A549 (cell line): Measurements from ENCODE around the gene MED9. TPM values are rescaled to one million over a fixed set of nuclear protein-coding genes. Genes with fewer than 3 reads are reported as not detected.

Source experiments
- ATAC-seq, 2 experiments: fragments of 200-7000 bp in 1 of 2; fragments of >200 bp in 1 of 2; cut with Nextera tagmentation in 1 of 2; cut with Tn5 transposase in 1 of 2; 3 replicates each; pipeline versions ENCODE4 v1.8.0 to v1.9.1; 2018 to 2020; ENCODE audit warnings: mild to moderate bottlenecking in 1 of 2, moderate library complexity in 1 of 2
- CTCF ChIA-PET: fragments of 300-600 bp; sonication (Branson Sonifier 250); formaldehyde crosslinking; extraction: SDS; loops from one replicate; lab custom pipeline; 2021; ENCODE audit warnings: antibody characterized with exemption, inconsistent platforms; lab: Yijun Ruan, JAX
- POLR2A ChIA-PET: fragments of 350-600 bp; formaldehyde crosslinking; extraction: SDS; loops from one replicate; lab custom pipeline; 2021; ENCODE audit warnings: antibody characterized with exemption, inconsistent platforms; lab: Yijun Ruan, JAX
- DNase-seq, 2 experiments: peaks; one replicate each; pipeline versions ENCODE4 v3.0.0 to v3.0.0-alpha.2; 2011 to 2016; ENCODE audit warnings: low read depth in 1 of 2, low spot score in 1 of 2
- FAIRE-seq: peaks from 2 replicates; lab custom pipeline; 2011; peaks lifted over from hg19 to GRCh38; lab: Jason Lieb, UNC
- H3K27ac ChIP-seq, 2 experiments: fragments of >200 bp; sonication (Bioruptor Twin); formaldehyde crosslinking; 3 replicates each; pipeline ENCODE4 v1.5.1; 2016 to 2017
- H3K4me1 ChIP-seq: fragments of >200 bp; sonication (Bioruptor Twin); formaldehyde crosslinking; 3 replicates; pipeline ENCODE4 v1.6.1; 2016
- H3K4me2 ChIP-seq: fragments of >200 bp; sonication (Bioruptor Twin); formaldehyde crosslinking; 3 replicates; pipeline ENCODE4 v1.6.1; 2016
- H3K4me3 ChIP-seq: fragments of >200 bp; sonication (Bioruptor Twin); formaldehyde crosslinking; 3 replicates; pipeline ENCODE4 v1.5.1; 2016
- H3K9me3 ChIP-seq: fragments of >200 bp; sonication (Bioruptor Twin); formaldehyde crosslinking; 3 replicates; pipeline ENCODE4 v1.6.1; 2016
- ATOH8 ChIP-seq: fragments of 250-450 bp; sonication (Bioruptor Pico); IDR thresholded peaks from 2 replicates; pipeline ENCODE4 v1.5.0; 2020; ENCODE audit warnings: low read depth, mild to moderate bottlenecking, moderate library complexity
- BHLHE40 ChIP-seq: IDR thresholded peaks from 2 replicates; pipeline ENCODE4 v1.6.1; 2012; ENCODE audit warnings: low read depth, low read length, inconsistent platforms
- CBX8 ChIP-seq: fragments of 200-600 bp; sonication (generic); IDR thresholded peaks from 2 replicates; pipeline ENCODE4 v1.6.1; 2016
- CTCF ChIP-seq: fragments of >200 bp; sonication (Bioruptor Twin); formaldehyde crosslinking; IDR thresholded peaks from 3 replicates; pipeline ENCODE4 v1.5.1; 2016
- EHF ChIP-seq: fragments of 250-450 bp; sonication (Bioruptor Pico); IDR thresholded peaks from 2 replicates; pipeline ENCODE4 v1.5.0; 2020; ENCODE audit warnings: mild to moderate bottlenecking
- ESRRA ChIP-seq: fragments of 150-350 bp; IDR thresholded peaks from 2 replicates; pipeline ENCODE4 v1.6.1; 2014; ENCODE audit warnings: mild to moderate bottlenecking, low read length, borderline replicate concordance
- FOSL2 ChIP-seq, 2 experiments: fragments of 450-650 bp in 1 of 2; fragments of >200 bp in 1 of 2; sonication (Bioruptor Twin) in 1 of 2; formaldehyde crosslinking; IDR thresholded peaks; 2 replicates each; pipeline versions ENCODE4 v1.5.0 to v1.6.1; 2016 to 2020; ENCODE audit warnings: mild to moderate bottlenecking in 1 of 2, moderate library complexity in 1 of 2
- HEYL ChIP-seq: fragments of 250-450 bp; sonication (Bioruptor Pico); IDR thresholded peaks from 2 replicates; pipeline ENCODE4 v1.8.0; 2021; ENCODE audit warnings: mild to moderate bottlenecking, moderate library complexity
- HMGXB4 ChIP-seq: fragments of 250-450 bp; sonication (Bioruptor Pico); IDR thresholded peaks from 2 replicates; pipeline ENCODE4 v1.5.0; 2021; ENCODE audit warnings: mild to moderate bottlenecking, moderate library complexity, borderline replicate concordance
- HOXA7 ChIP-seq: fragments of 250-450 bp; sonication (Bioruptor Pico); IDR thresholded peaks from 2 replicates; pipeline ENCODE4 v1.5.0; 2020; ENCODE audit warnings: mild to moderate bottlenecking, moderate library complexity
- HOXB13 ChIP-seq: fragments of 250-450 bp; sonication (Bioruptor Pico); IDR thresholded peaks from 2 replicates; pipeline ENCODE4 v1.5.0; 2020; ENCODE audit warnings: low read depth, mild to moderate bottlenecking, moderate library complexity
- HOXB5 ChIP-seq: fragments of 250-450 bp; sonication (Bioruptor Pico); IDR thresholded peaks from 2 replicates; pipeline ENCODE4 v1.5.0; 2020; ENCODE audit warnings: mild to moderate bottlenecking, moderate library complexity
- KDM5A ChIP-seq: fragments of 200-600 bp; sonication (generic); IDR thresholded peaks from 2 replicates; pipeline ENCODE4 v1.6.1; 2016; ENCODE audit warnings: antibody characterized with exemption, mild to moderate bottlenecking
- MAZ ChIP-seq: fragments of 150-350 bp; IDR thresholded peaks from 2 replicates; pipeline ENCODE4 v1.6.1; 2014; ENCODE audit warnings: antibody characterized with exemption, low read depth, low read length, borderline replicate concordance
- MYC ChIP-seq: IDR thresholded peaks from 2 replicates; pipeline ENCODE4 v1.6.1; 2012; ENCODE audit warnings: mild to moderate bottlenecking, inconsistent platforms, low read length, improper control_type of control experiment, borderline replicate concordance
- NR3C1 ChIP-seq: fragments of >200 bp; sonication (Bioruptor Twin); formaldehyde crosslinking; IDR thresholded peaks from 3 replicates; pipeline ENCODE4 v1.6.1; 2017
- PBX3 ChIP-seq: IDR thresholded peaks from 2 replicates; pipeline ENCODE4 v1.6.1; 2012
- POLR2A ChIP-seq: IDR thresholded peaks from 2 replicates; pipeline ENCODE4 v1.6.1; 2012; ENCODE audit warnings: mild to moderate bottlenecking, low read length
- RAD21 ChIP-seq, 2 experiments: fragments of >200 bp in 1 of 2; sonication (Bioruptor Twin) in 1 of 2; formaldehyde crosslinking in 1 of 2; IDR thresholded peaks in 1 of 2; conservative IDR thresholded peaks in 1 of 2; 2 replicates in 1 of 2; 3 replicates in 1 of 2; pipeline ENCODE4 v1.6.1; 2012 to 2018; ENCODE audit warnings: inconsistent platforms in 1 of 2
- RARB ChIP-seq: fragments of 250-450 bp; sonication (Bioruptor Pico); IDR thresholded peaks from 2 replicates; pipeline ENCODE4 v1.8.0; 2021; ENCODE audit warnings: mild to moderate bottlenecking, moderate library complexity
- RCOR1 ChIP-seq: fragments of 150-350 bp; IDR thresholded peaks from 2 replicates; pipeline ENCODE4 v1.6.1; 2014; ENCODE audit warnings: antibody characterized with exemption, low read length, low read depth
- REST ChIP-seq: fragments of 200-600 bp; sonication (generic); IDR thresholded peaks from 2 replicates; pipeline ENCODE4 v1.6.1; 2016; ENCODE audit warnings: antibody characterized with exemption, mild to moderate bottlenecking, moderate library complexity
- SREBF2 ChIP-seq: fragments of 450-650 bp; IDR thresholded peaks from 2 replicates; pipeline ENCODE4 v1.6.1; 2014; ENCODE audit warnings: mild to moderate bottlenecking, moderate library complexity
- TFCP2L1 ChIP-seq: fragments of 250-450 bp; sonication (Bioruptor Pico); IDR thresholded peaks from 2 replicates; pipeline ENCODE4 v1.5.0; 2021; ENCODE audit warnings: mild to moderate bottlenecking
- ZSCAN20 ChIP-seq: fragments of 250-450 bp; sonication (Bioruptor Pico); IDR thresholded peaks from 2 replicates; pipeline ENCODE4 v1.8.0; 2022; ENCODE audit warnings: mild to moderate bottlenecking, moderate library complexity
- WGBS: methylation state at CpG from one replicate; pipeline ENCODE4 v1.1.6; 2017; ENCODE audit errors: missing lambda C conversion rate; 5-methylcytosine and 5-hydroxymethylcytosine counted together
- polyA plus RNA-seq, 4 experiments: library from polyadenylated mRNA; depleted of rRNA in 3 of 4; stranded (reverse); fragments of >200 nt; fragmentation: RNase III in 1 of 4; extraction: RNeasy Plus Mini Kit Qiagen cat#74134 plus additional on column Dnase treatment in 1 of 4; gene quantifications; 2 replicates in 3 of 4; 3 replicates in 1 of 4; pipeline ENCODE4 v1.2.3, GENCODE V29; 2011 to 2017

Gene MED9
- polyA plus RNA-seq, 2 of the 4 experiments (the other 2 are of a cell fraction): 15.2 to 17.4 TPM

GRCh38 chr17:17494870-17495535 lies 18.2 kb downstream of the MED9 start:
- WGBS: 95% methylated on average over 69 of the region's 71 CpGs
- DNase-seq (no peak), FAIRE-seq (no peak), ATAC-seq (no peak)
- Histone ChIP-seq H3K4me2 (no peak overlapping the region), H3K4me3 (no peak overlapping the region), H3K27ac (no peak overlapping the region), H3K9me3 (no peaks in the 10 kb centered on the region), H3K4me1 (peaks cover 4% of the 10 kb centered on the region; the same call in 2 of the 3 replicates)
- no peak for TF ChIP-seq NR3C1
- TF ChIP-seq FOSL2 (IDR thresholded peaks at IDR 0.05): no peak
- no peak for TF ChIP-seq FOSL2 (CRISPR knock-in tag; IDR thresholded peaks at IDR 0.05)
- no peak for TF ChIP-seq BHLHE40
- no peak for TF ChIP-seq ATOH8 (CRISPR knock-in tag)
- TF ChIP-seq CBX8: no peak
- TF ChIP-seq EHF (CRISPR knock-in tag): no peak
- no peak for TF ChIP-seq RARB
- TF ChIP-seq RCOR1: no peak
- no peak for TF ChIP-seq TFCP2L1
- TF ChIP-seq PBX3: no peak
- TF ChIP-seq HEYL (CRISPR knock-in tag): no peak
- no peak for TF ChIP-seq RAD21 (conservative IDR thresholded peaks at IDR 0.05 in 1 of 2, IDR thresholded peaks at IDR 0.05 in 1 of 2)
- TF ChIP-seq CTCF: no peak
- TF ChIP-seq MAZ: no peak
- TF ChIP-seq SREBF2: no peak
- TF ChIP-seq ZSCAN20 (CRISPR knock-in tag): no peak
- TF ChIP-seq ESRRA: no peak
- TF ChIP-seq HOXB5: no peak
- no peak for TF ChIP-seq POLR2A
- ChIA-PET CTCF (interaction anchor here (1.0 to 9.6 kb wide), 14 partner anchors 18 to 146 kb away, joined by 4 to 254 read pairs (median 22); partner anchors contain the start of genes MED9 and PEMT), POLR2A (no interaction called here)

- Histone ChIP-seq H3K4me2 (peak overlapping the region; percentile 95), H3K9me3 (no peaks in the 10 kb centered on the region), H3K4me1 (peaks cover 4% of the 10 kb centered on the region; the same call in 2 of the 3 replicates), H3K27ac (peak overlapping the region; percentile 81 to 93; a peak in 5 of 6 replicates), H3K4me3 (peak overlapping the region; percentile 63)
- no peak for DNase-seq
- FAIRE-seq: no peak
- ChIA-PET CTCF (interaction anchor here (0.6 to 9.6 kb wide), 55 partner anchors 11 to 477 kb away, joined by 3 to 254 read pairs (median 8); partner anchors contain the start of genes MED9 and PEMT), POLR2A (interaction anchor here (0.6 to 2.1 kb wide), 16 partner anchors 11 to 157 kb away, joined by 3 to 22 read pairs (median 8); partner anchors contain the start of gene PEMT)
- WGBS: 86% methylated on average over 61 of the region's 65 CpGs
- no peak for ATAC-seq
- no peak for TF ChIP-seq HOXA7
- TF ChIP-seq HOXB13 (CRISPR knock-in tag): no peak
- no peak for TF ChIP-seq REST
- no peak for TF ChIP-seq HMGXB4 (CRISPR knock-in tag)
- no peak for TF ChIP-seq SREBF2
- TF ChIP-seq KDM5A: no peak
- no peak for TF ChIP-seq PBX3
- TF ChIP-seq NR3C1: no peak
- no peak for TF ChIP-seq MYC
Observed at GRCh38 chr17:17495536-17496188, 18.9 kb downstream of the MED9 start.
